B cell (primary cell): Measurements from ENCODE around the gene SURF6. TPM values are rescaled to one million over a fixed set of nuclear protein-coding genes. Genes with fewer than 3 reads are reported as not detected.

ENCODE experiments used
- ATAC-seq: fragments of 200-7000 bp; cut with Tn5 transposase; one replicate; pipeline ENCODE4 v1.10.0; 2021; ENCODE audit warnings: low read depth, mild to moderate bottlenecking, moderate number of reproducible peaks, moderate library complexity
- CTCF ChIA-PET: fragments of 350-600 bp; sonication (Branson Sonifier 250); formaldehyde crosslinking; loops from one replicate; lab custom pipeline; 2021; ENCODE audit warnings: antibody characterized with exemption, inconsistent platforms; lab: Charles Lee
- POLR2A ChIA-PET: fragments of 350-600 bp; sonication (Branson Sonifier 250); formaldehyde crosslinking; loops from one replicate; lab custom pipeline; 2021; ENCODE audit warnings: antibody characterized with exemption; lab: Charles Lee
- DNase-seq: peaks from one replicate; pipeline ENCODE4 v3.0.0; 2013
- H2AFZ ChIP-seq: 2 replicates; pipeline ENCODE4 v1.6.1; 2012; ENCODE audit warnings: mild to moderate bottlenecking, low read depth, low read length; ENCODE audit not compliant: insufficient read depth, poor library complexity, severe bottlenecking
- H3K27ac ChIP-seq, 2 donors: 1 replicate in 1 of 2; 2 replicates in 1 of 2; pipeline ENCODE4 v1.5.1; 2012 to 2013; ENCODE audit warnings: low read length in 2 of 2, mild to moderate bottlenecking in 2 of 2, moderate library complexity in 1 of 2
- H3K27me3 ChIP-seq, 4 experiments: fragments of 200-600 bp in 1 of 4; sonication (generic) in 1 of 4; replicated peaks in 1 of 4; 1 replicate in 2 of 4; 2 replicates in 2 of 4; pipeline versions ENCODE4 v1.6.1 to v1.7.0; 2013 to 2016; ENCODE audit warnings: low read length in 3 of 4, mild to moderate bottlenecking in 2 of 4, mixed read lengths in 1 of 4, moderate library complexity in 1 of 4; ENCODE audit not compliant: insufficient read depth in 4 of 4, control insufficient read depth in 3 of 4; ENCODE audit errors: control extremely low read depth in 1 of 4
- H3K36me3 ChIP-seq, 2 experiments: replicated peaks in 1 of 2; 1 replicate in 1 of 2; 2 replicates in 1 of 2; pipeline versions ENCODE4 v1.6.1 to v1.7.1; 2013; ENCODE audit warnings: low read length in 1 of 2; ENCODE audit not compliant: insufficient read depth in 2 of 2, control insufficient read depth in 1 of 2; ENCODE audit errors: control extremely low read depth in 1 of 2, extremely low read depth in 1 of 2
- H3K4me1 ChIP-seq, 2 donors: fragments of 200-600 bp in 1 of 2; sonication (generic) in 1 of 2; 1 replicate in 1 of 2; 2 replicates in 1 of 2; pipeline versions ENCODE4 v1.5.1 to v1.6.1; 2013 to 2017; ENCODE audit warnings: low read length in 2 of 2; ENCODE audit not compliant: control insufficient read depth in 2 of 2, insufficient read depth in 2 of 2
- H3K4me2 ChIP-seq: replicated peaks from 2 replicates; pipeline ENCODE3; 2012; ENCODE audit warnings: mild to moderate bottlenecking, low read depth, low read length; ENCODE audit not compliant: poor library complexity, severe bottlenecking
- H3K4me3 ChIP-seq, 5 experiments: fragments of 200-600 bp in 1 of 5; sonication (generic) in 1 of 5; 1 replicate in 3 of 5; 2 replicates in 2 of 5; pipeline versions ENCODE4 v1.5.1 to v1.7.0; 2011 to 2016; ENCODE audit warnings: low read length in 4 of 5, mild to moderate bottlenecking in 4 of 5, low read depth in 2 of 5, control low read depth in 1 of 5, moderate library complexity in 1 of 5; ENCODE audit not compliant: insufficient read depth in 1 of 5; ENCODE audit errors: control extremely low read depth in 1 of 5, extremely low read depth in 1 of 5
- H3K79me2 ChIP-seq: fragments of 200-600 bp; sonication (generic); one replicate; pipeline ENCODE4 v1.6.0; 2016; ENCODE audit warnings: low read length; ENCODE audit not compliant: control insufficient read depth, insufficient read depth
- H3K9ac ChIP-seq: fragments of 200-600 bp; sonication (generic); 2 replicates; pipeline ENCODE4 v1.6.1; 2017; ENCODE audit warnings: mild to moderate bottlenecking, low read length, moderate library complexity
- H3K9me3 ChIP-seq, 3 donors: one replicate each; pipeline versions ENCODE4 v1.6.1 to v1.7.1; 2013; ENCODE audit warnings: low read length in 2 of 3; ENCODE audit not compliant: control insufficient read depth in 2 of 3, insufficient read depth in 1 of 3; ENCODE audit errors: control extremely low read depth in 1 of 3
- H4K20me1 ChIP-seq: 2 replicates; pipeline ENCODE4 v1.6.0; 2012; ENCODE audit warnings: mild to moderate bottlenecking, low read length; ENCODE audit not compliant: insufficient read depth, control insufficient read depth, poor library complexity, severe bottlenecking
- H3K27ac Mint-ChIP-seq: one replicate; pipeline ENCODE4 v1.8.0; 2021; ENCODE audit warnings: mixed read lengths
- H3K27me3 Mint-ChIP-seq: one replicate; pipeline ENCODE4 v1.8.0; 2021; ENCODE audit warnings: mixed read lengths
- H3K4me1 Mint-ChIP-seq: one replicate; pipeline ENCODE4 v1.8.0; 2021; ENCODE audit warnings: mixed read lengths
- H3K4me3 Mint-ChIP-seq: one replicate; pipeline ENCODE4 v1.8.0; 2021; ENCODE audit warnings: mixed read lengths
- H3K9me3 Mint-ChIP-seq: one replicate; pipeline ENCODE4 v1.8.0; 2022; ENCODE audit warnings: mixed read lengths; ENCODE audit not compliant: insufficient read depth
- CTCF ChIP-seq: fragments of 200-600 bp; IDR thresholded peaks from one replicate; pipeline ENCODE4 v1.8.0; 2022; ENCODE audit warnings: antibody characterized with exemption, mild to moderate bottlenecking
- EZH2 ChIP-seq: IDR thresholded peaks from 2 replicates; pipeline ENCODE4 v1.6.1; 2012; ENCODE audit warnings: borderline replicate concordance, low read depth, mild to moderate bottlenecking, moderate library complexity, low read length; ENCODE audit not compliant: insufficient read depth, poor library complexity, severe bottlenecking
- WGBS: methylation state at CpG from one replicate; pipeline ENCODE4 v1.1.5; 2013; ENCODE audit warnings: missing lambda C conversion rate; ENCODE audit not compliant: insufficient coverage; 5-methylcytosine and 5-hydroxymethylcytosine counted together
- intact Hi-C: fragments of 100-400 bp; cut with micrococcal nuclease; formaldehyde crosslinking; loops from one replicate; pipeline ENCODE4 v1.10.0; 2022
- polyA plus RNA-seq: library from polyadenylated mRNA; depleted of rRNA; stranded (reverse); fragments of >200 nt; gene quantifications from 2 replicates; pipeline ENCODE4 v1.2.3, GENCODE V29; 2012
- total RNA-seq, 2 donors: library from RNA; stranded (reverse); fragments of 120-200 nt in 1 of 2; gene quantifications; 1 replicate in 1 of 2; 2 replicates in 1 of 2; pipeline versions ENCODE4 v1.2.3 to v1.2.4, GENCODE V29; 2013 to 2022

The SURF6 gene
- total and polyA plus RNA-seq, 2 donors (not counting 1 experiment from before 2014, with no cell fraction given), result 14.7 to 25.9 TPM

- no peak overlapping the region for H3K4me3 Mint-ChIP-seq
- H3K4me1 Mint-ChIP-seq, result peaks cover 2% of the 10 kb centered on the region
- ChIA-PET CTCF (no interaction called here), POLR2A (no interaction called here)
- Histone ChIP-seq H3K4me3 (no peak overlapping the region), H3K79me2 (no peaks in the 10 kb centered on the region), H3K9me3 (peaks cover 0 to 8% (median 0%) of the 10 kb centered on the region in 3 donors), H3K9ac (no peak overlapping the region), H3K4me1 (no peaks in the 10 kb centered on the region), H4K20me1 (no peaks in the 10 kb centered on the region), H3K27me3 (no peaks in the 10 kb centered on the region), H2AFZ (no peak overlapping the region), H3K36me3 (peaks cover 0 to 3% of the 10 kb centered on the region in 2 experiments), H3K27ac (no peak overlapping the region), H3K4me2 (no peak overlapping the region)
- intact Hi-C loops, result no loop called here
- TF ChIP-seq EZH2, result no peak
- no peak for TF ChIP-seq CTCF
- H3K27ac Mint-ChIP-seq, result no peak overlapping the region
- 92% methylated on average over 12 of the region's 13 CpGs for WGBS
- H3K27me3 Mint-ChIP-seq, result peaks cover 4% of the 10 kb centered on the region
- ATAC-seq (no peak), DNase-seq (no peak)
- no peaks in the 10 kb centered on the region for H3K9me3 Mint-ChIP-seq
These were observed 11.8 kb downstream of the SURF6 start for GRCh38 chr9:133323991-133324703.

GRCh38 chr9:133323211-133323610 lies 12.8 kb downstream of the SURF6 start:
- no peak for TF ChIP-seq EZH2
- no peak for TF ChIP-seq CTCF
- Mint-ChIP-seq H3K4me3 (no peak overlapping the region), H3K27me3 (peaks cover 4% of the 10 kb centered on the region), H3K9me3 (no peaks in the 10 kb centered on the region), H3K27ac (no peak overlapping the region), H3K4me1 (no peaks in the 10 kb centered on the region)
- Histone ChIP-seq H3K36me3 (peaks cover 0 to 3% of the 10 kb centered on the region in 2 experiments), H4K20me1 (no peaks in the 10 kb centered on the region), H3K9me3 (peaks cover 0 to 8% (median 0%) of the 10 kb centered on the region in 3 donors), H3K9ac (no peak overlapping the region), H3K4me2 (no peak overlapping the region), H2AFZ (no peak overlapping the region), H3K27ac (no peak overlapping the region), H3K27me3 (no peaks in the 10 kb centered on the region), H3K4me1 (no peaks in the 10 kb centered on the region), H3K79me2 (no peaks in the 10 kb centered on the region), H3K4me3 (no peak overlapping the region)
- WGBS, result 97% methylated on average over 6 of the region's 10 CpGs
- POLR2A ChIA-PET, result no interaction called here
- CTCF ChIA-PET, result no interaction called here
- DNase-seq (no peak), ATAC-seq (no peak)
- intact Hi-C loops, result no loop called here
